ENCODE measurements around the gene EIF2S3B.

The EIF2S3B gene

DNA sequence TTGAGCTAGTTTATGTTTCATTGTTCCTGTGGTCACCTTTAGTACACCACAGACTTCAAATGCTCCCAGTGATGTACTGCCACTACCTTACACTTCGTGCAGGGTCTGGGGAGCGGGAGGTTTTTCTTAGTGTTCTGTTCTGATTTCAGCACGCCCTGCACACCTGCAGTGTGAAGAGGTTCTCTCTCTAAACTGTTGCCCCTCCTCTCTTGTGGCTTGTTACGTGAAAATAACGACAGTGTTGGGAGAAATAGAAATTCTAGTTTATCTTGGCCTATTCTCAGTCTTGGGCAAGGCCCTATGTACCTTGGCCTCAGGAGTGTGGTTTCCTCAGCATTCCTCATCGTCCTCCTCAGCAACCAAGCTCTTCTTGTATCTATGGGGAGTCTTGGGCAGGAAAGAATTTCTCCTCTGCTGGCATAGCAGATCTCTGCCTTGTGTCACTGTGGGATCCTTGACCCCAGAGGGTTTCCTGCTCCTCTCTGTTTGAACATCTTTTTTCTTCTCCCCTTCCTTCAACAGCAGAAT is 48.6 kb downstream of the EIF2S3B start:
- DNase-seq (ENCODE audit: low read depth, low spot score), result no peak

DNA sequence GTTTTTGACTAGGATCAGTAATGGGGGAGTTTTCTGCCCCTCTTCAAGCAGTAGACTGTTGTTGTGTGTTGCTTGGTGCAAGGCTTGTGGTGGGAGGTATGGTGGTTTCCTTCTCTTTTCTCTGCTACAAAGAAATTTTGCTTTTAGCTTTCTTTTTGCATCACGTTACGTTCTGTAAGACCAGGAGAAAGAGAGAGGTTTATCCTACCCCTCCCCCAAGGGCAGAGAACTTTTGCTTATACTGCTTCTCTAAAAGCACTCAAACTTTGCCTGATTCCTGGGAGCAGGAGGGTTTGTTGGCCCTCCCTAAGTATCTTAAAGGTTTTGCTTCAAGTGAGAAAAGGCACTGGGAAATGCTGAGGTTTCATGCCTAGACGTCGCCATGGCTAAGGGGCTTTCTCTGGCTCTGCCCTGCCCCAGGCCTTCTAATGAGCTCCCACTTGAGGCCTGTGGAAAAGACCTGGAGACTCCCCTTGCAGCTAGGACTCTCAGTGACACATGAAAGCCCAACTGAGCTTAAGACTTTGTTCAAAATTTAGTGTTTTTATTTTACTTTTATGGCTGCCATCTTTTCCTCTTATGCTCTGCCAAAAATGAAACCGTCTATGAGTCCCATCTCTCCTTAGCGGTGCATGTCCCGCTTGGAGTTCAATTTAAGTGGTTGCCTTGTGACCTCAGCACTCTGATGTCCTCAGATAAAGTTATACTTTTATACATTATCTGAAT is 49.2 kb downstream of the EIF2S3B start:
- no peak for DNase-seq (ENCODE audit: low read depth, low spot score)

DNA sequence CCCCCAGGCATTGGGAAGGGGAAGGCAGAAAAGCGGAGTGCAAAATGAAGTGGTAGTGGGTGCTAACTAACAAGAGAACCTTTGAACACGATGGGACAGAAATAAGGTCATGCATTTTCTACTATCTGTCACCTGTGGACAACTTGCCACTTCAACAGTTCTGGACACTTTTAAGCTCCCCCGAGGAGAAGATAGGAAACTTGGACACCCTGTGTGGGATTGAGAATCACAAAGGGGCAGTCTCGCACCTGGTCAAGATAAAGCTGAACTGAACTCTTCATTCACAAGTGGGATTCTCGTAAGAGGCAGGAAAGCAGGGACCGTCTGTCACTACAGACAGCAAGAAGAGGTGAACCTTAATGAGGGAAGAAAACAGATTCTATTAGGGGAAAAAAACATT is 51.6 kb downstream of the EIF2S3B start:
- DNase-seq (ENCODE audit: low read depth, low spot score), result no peak

DNA sequence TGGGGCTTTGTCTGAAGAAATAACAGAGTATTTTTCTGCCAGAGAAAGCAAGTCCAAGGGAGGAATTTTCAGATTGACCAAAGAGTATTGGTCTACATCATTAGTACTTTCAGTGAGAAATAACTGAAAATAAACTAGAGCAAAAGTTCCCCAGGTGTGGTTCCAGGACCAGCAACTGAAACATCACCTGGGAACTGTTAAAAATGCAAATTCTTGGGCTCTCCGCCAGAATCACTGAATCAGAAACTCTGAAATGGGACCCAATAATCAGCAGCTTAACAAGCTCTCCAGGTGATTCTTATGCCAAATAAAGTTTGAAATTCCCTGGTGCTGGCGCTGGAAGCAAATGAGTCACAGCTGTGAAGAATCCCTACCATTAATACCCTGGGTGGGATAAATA is 52.1 kb downstream of the EIF2S3B start:
- DNase-seq (ENCODE audit: low read depth, low spot score), result no peak
